DOHH2 (cell line): ENCODE data around the gene COLEC12.

Source experiments
- H3F3A ChIP-seq: fragments of 200-600 bp; sonication (generic), shearing (Covaris generic); 2 replicates; pipeline ENCODE4 v1.6.0; 2016; ENCODE audit warnings: antibody characterized with exemption, mild to moderate bottlenecking; ENCODE audit not compliant: control insufficient read depth, insufficient read depth
- H3K27ac ChIP-seq: fragments of 200-600 bp; sonication (generic); 2 replicates; pipeline ENCODE4 v1.5.1; 2014; ENCODE audit warnings: low read depth, mild to moderate bottlenecking, low read length, moderate library complexity
- H3K27me3 ChIP-seq: fragments of 200-600 bp; sonication (generic); 2 replicates; pipeline ENCODE4 v1.6.1; 2014; ENCODE audit warnings: mild to moderate bottlenecking, low read length, mixed read lengths; ENCODE audit not compliant: control insufficient read depth
- H3K36me3 ChIP-seq: fragments of 200-600 bp; sonication (generic); 2 replicates; pipeline ENCODE4 v1.6.1; 2014; ENCODE audit warnings: mild to moderate bottlenecking, low read length, moderate library complexity, mixed read lengths; ENCODE audit not compliant: control insufficient read depth
- H3K4me1 ChIP-seq: fragments of 200-600 bp; sonication (generic); 2 replicates; pipeline ENCODE4 v1.6.1; 2014; ENCODE audit warnings: mild to moderate bottlenecking, low read length, mixed read lengths; ENCODE audit not compliant: control insufficient read depth
- H3K4me2 ChIP-seq: fragments of 200-600 bp; sonication (generic); 2 replicates; pipeline ENCODE4 v1.6.0; 2014; ENCODE audit warnings: mild to moderate bottlenecking, low read length, moderate library complexity
- H3K4me3 ChIP-seq: fragments of 200-600 bp; sonication (generic); 2 replicates; pipeline ENCODE4 v1.5.1; 2014; ENCODE audit warnings: mild to moderate bottlenecking, low read length, mixed read lengths
- H3K79me2 ChIP-seq: fragments of 200-600 bp; sonication (generic); 2 replicates; pipeline ENCODE4 v1.6.1; 2014; ENCODE audit warnings: mild to moderate bottlenecking, low read length, mixed read lengths; ENCODE audit not compliant: control insufficient read depth
- H3K9me2 ChIP-seq: fragments of 200-600 bp; sonication (generic); replicated peaks from 2 replicates; pipeline ENCODE4 v1.6.1; 2014; ENCODE audit warnings: mild to moderate bottlenecking, low read length, mixed read lengths; ENCODE audit not compliant: control insufficient read depth
- H3K9me3 ChIP-seq: fragments of 200-600 bp; sonication (generic); 2 replicates; pipeline ENCODE4 v1.6.1; 2014; ENCODE audit warnings: antibody characterized with exemption, low read length, mixed read lengths; ENCODE audit not compliant: control insufficient read depth, insufficient read depth
- H4K20me1 ChIP-seq: fragments of 200-600 bp; sonication (generic); 2 replicates; pipeline ENCODE4 v1.6.0; 2014; ENCODE audit warnings: low read depth, mild to moderate bottlenecking, antibody characterized with exemption, low read length, moderate library complexity; ENCODE audit not compliant: control insufficient read depth, insufficient read depth
- EZH2phosphoT487 ChIP-seq: fragments of 200-600 bp; sonication (generic); IDR thresholded peaks from 2 replicates; pipeline ENCODE4 v1.6.1; 2017; ENCODE audit warnings: borderline replicate concordance, mild to moderate bottlenecking, antibody characterized with exemption, low read length, moderate library complexity, mixed read lengths
- TF ChIP-seq, protein P1 (sequence below): fragments of 200-600 bp; sonication (generic); IDR thresholded peaks from one replicate; pipeline ENCODE4 v1.5.1; 2014; ENCODE audit warnings: antibody characterized with exemption, mild to moderate bottlenecking, low read depth, low read length; ENCODE audit not compliant: poor library complexity, severe bottlenecking

COLEC12 gene

DNA sequence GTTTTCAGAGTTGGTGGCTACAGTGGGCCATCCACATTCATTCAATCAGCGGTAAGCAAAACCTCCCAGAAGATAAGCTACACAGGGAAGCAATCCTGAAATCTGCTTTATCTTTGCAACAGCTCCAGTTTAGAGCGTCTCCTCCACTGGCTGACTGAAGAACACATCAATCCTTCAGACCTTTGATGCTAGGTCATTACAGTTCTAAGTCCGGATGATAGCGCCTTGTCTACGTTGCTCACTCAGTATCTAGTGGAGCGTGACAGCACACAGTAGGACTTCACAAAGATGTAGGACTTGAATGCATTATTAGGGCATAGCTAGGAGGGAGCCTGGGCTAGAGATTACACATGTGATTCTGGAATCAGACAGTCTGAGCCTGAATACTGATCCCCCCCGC, 5.0 kb downstream of the COLEC12 start:
- Histone ChIP-seq H3K4me1 (no peaks in the 10 kb centered on the region), H3K79me2 (no peaks in the 10 kb centered on the region), H3K27me3 (no peaks in the 10 kb centered on the region), H3K9me3 (no peaks in the 10 kb centered on the region), H3K36me3 (no peaks in the 10 kb centered on the region), H4K20me1 (no peaks in the 10 kb centered on the region), H3K4me3 (no peak overlapping the region), H3K4me2 (no peak overlapping the region), H3K9me2 (no peaks in the 10 kb centered on the region), H3K27ac (no peak overlapping the region), H3F3A (no peaks in the 10 kb centered on the region)
- TF ChIP-seq, protein P1, sequence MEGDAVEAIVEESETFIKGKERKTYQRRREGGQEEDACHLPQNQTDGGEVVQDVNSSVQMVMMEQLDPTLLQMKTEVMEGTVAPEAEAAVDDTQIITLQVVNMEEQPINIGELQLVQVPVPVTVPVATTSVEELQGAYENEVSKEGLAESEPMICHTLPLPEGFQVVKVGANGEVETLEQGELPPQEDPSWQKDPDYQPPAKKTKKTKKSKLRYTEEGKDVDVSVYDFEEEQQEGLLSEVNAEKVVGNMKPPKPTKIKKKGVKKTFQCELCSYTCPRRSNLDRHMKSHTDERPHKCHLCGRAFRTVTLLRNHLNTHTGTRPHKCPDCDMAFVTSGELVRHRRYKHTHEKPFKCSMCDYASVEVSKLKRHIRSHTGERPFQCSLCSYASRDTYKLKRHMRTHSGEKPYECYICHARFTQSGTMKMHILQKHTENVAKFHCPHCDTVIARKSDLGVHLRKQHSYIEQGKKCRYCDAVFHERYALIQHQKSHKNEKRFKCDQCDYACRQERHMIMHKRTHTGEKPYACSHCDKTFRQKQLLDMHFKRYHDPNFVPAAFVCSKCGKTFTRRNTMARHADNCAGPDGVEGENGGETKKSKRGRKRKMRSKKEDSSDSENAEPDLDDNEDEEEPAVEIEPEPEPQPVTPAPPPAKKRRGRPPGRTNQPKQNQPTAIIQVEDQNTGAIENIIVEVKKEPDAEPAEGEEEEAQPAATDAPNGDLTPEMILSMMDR = no peak
- TF ChIP-seq EZH2phosphoT487 = no peak

DNA sequence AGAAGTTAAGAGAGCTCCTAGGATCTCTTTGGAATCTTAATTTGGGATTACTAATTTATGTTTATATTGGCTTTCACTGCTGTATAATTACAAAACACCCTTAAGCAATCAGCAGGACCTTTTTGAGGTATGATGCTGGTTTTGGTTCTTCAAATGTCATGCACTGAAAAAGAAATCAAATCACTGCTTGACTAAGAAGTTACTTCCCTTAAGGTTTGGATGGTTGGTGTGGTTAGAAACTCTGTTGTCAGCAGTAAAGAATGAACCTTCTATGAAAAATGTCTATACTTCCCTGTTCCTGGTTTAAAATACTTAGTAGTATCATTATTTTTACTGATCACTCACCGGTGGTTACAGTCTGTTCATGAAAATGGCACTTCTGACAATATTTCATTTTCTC, 5.5 kb downstream of the COLEC12 start:
- no peaks in the 10 kb centered on the region for H3K4me1 ChIP-seq
- H4K20me1 ChIP-seq = no peaks in the 10 kb centered on the region
- no peak overlapping the region for H3K4me2 ChIP-seq
- H3F3A ChIP-seq = no peaks in the 10 kb centered on the region
- no peaks in the 10 kb centered on the region for H3K36me3 ChIP-seq
- no peaks in the 10 kb centered on the region for H3K9me3 ChIP-seq
- H3K4me3 ChIP-seq = no peak overlapping the region
- no peaks in the 10 kb centered on the region for H3K9me2 ChIP-seq
- no peak for TF ChIP-seq EZH2phosphoT487
- H3K27ac ChIP-seq = no peak overlapping the region
- no peaks in the 10 kb centered on the region for H3K79me2 ChIP-seq
- no peaks in the 10 kb centered on the region for H3K27me3 ChIP-seq

GRCh38 chr18:493986-494983, 6.2 kb downstream of the COLEC12 start:
- Histone ChIP-seq H3K79me2 (no peaks in the 10 kb centered on the region), H3K4me2 (no peak overlapping the region), H3K9me2 (no peaks in the 10 kb centered on the region), H4K20me1 (no peaks in the 10 kb centered on the region), H3K36me3 (no peaks in the 10 kb centered on the region), H3F3A (no peaks in the 10 kb centered on the region), H3K27ac (no peak overlapping the region), H3K9me3 (no peaks in the 10 kb centered on the region), H3K4me1 (no peaks in the 10 kb centered on the region), H3K27me3 (no peaks in the 10 kb centered on the region), H3K4me3 (no peak overlapping the region)
- TF ChIP-seq, protein P1 = no peak
- TF ChIP-seq EZH2phosphoT487 = no peak

GRCh38 chr18:492451-492850, 8.1 kb downstream of the COLEC12 start:
- Histone ChIP-seq H3K27me3 (no peaks in the 10 kb centered on the region), H3K4me3 (no peak overlapping the region), H3K36me3 (no peaks in the 10 kb centered on the region), H3K4me2 (no peak overlapping the region), H3K4me1 (no peaks in the 10 kb centered on the region), H3K27ac (no peak overlapping the region), H4K20me1 (no peaks in the 10 kb centered on the region), H3K9me2 (no peaks in the 10 kb centered on the region), H3K9me3 (no peaks in the 10 kb centered on the region), H3F3A (no peaks in the 10 kb centered on the region), H3K79me2 (no peaks in the 10 kb centered on the region)
- no peak for TF ChIP-seq EZH2phosphoT487
